Measurements from ENCODE around the gene VN1R2. TPM values are rescaled to one million over a fixed set of nuclear protein-coding genes. Genes with fewer than 3 reads are reported as not detected.
A peak's percentile ranks its signal among the peaks of the same experiment; 100 is the strongest.
"Not testable (repeated sequence)": the region's sequence is repeated elsewhere in the genome, so short reads cannot be mapped to it uniquely, and the experiment has no call there.

VN1R2 gene
- total RNA-seq, 1 donor from 2014 or later = not detected

DNA sequence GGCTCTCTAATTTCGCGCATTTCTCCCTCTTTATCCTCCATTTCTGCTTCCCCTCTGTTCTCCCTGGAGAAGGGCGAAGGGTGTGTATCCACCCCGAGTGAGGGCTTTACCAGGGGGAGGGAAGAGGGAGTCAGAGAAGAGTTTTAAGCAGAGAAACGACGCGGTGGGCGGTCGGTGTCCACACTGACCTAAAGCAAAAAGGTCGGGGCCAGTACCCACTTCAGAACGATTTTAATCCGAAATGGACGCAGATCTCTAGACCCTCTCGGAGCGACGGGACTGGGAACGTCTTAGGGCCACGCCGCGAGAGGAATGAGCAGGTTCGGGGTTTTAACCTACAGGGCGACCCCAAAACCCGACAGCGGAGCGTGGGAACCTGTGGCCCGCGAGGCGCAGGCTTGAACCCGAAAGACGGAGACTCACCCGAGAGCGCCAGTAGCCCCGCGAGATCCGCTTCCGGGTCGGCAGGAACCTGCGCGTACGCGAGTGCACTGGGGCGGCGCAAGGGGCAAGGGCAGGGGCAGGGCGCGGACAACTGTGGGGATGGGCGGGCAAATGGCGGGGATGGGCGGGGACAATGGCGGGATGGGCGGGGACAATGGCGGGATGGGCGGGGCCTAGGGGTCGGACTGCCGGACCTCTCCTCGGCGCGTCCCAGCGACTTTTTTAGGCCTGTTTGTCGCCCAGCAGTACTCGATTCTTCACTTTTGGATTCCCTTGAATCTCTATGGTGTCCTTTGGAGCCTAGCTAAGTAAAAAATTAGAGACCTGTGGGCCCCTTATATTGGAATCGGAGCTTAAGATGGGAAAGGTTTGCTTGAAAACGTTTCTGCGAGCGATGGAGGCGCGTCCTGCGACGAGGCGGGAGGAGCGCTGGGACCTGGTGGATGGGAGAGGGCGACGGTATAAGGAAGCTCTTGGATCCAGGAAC is 3.4 kb upstream of the VN1R2 start, which contains the start of gene ZNF677:
TSS of gene ZNF677 (minus strand) at position 463 of the 931 bp plus-strand sequence. CDS start 3,323 bp downstream, outside the sequence.
- Mint-ChIP-seq H3K4me1 (ENCODE audit: unreplicated experiment) (peaks cover 9% of the 10 kb centered on the region), H3K36me3 (peaks cover 42% of the 10 kb centered on the region), H3K27ac (peak within 1 kb of the TSS; percentile 94), H3K9me3 (peaks cover 17% of the 10 kb centered on the region), H3K4me3 (peak within 1 kb of the TSS; percentile 95), H3K27me3 (peaks cover 4% of the 10 kb centered on the region)
- DNase-seq (ENCODE audit: extremely low spot score, unreplicated experiment) = peak; percentile 94
- TF ChIP-seq, protein P1, sequence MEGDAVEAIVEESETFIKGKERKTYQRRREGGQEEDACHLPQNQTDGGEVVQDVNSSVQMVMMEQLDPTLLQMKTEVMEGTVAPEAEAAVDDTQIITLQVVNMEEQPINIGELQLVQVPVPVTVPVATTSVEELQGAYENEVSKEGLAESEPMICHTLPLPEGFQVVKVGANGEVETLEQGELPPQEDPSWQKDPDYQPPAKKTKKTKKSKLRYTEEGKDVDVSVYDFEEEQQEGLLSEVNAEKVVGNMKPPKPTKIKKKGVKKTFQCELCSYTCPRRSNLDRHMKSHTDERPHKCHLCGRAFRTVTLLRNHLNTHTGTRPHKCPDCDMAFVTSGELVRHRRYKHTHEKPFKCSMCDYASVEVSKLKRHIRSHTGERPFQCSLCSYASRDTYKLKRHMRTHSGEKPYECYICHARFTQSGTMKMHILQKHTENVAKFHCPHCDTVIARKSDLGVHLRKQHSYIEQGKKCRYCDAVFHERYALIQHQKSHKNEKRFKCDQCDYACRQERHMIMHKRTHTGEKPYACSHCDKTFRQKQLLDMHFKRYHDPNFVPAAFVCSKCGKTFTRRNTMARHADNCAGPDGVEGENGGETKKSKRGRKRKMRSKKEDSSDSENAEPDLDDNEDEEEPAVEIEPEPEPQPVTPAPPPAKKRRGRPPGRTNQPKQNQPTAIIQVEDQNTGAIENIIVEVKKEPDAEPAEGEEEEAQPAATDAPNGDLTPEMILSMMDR (conservative IDR thresholded peaks at IDR 0.05) = no peak

DNA sequence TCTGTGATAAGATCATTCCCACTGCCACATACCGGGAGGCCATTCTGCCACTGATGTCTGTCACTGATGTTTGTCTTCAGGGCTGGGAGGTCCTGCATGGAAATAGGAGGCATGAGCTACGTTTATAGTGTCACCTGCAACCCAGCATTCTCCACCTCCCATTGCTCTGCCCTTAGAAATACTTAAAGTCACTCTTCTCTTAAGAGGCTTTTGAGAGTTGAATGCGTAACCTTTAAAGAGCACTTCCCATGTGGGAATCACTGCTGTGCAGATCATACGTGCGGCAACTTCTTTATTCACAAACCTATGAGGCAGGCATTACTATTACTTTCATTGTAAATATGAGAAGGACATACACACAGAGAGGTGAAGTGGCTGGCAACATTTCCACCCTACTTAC is 9.5 kb downstream of the VN1R2 start, which contains the start of gene VN1R4:
TSS of gene VN1R4 (minus strand) at position 101 of the 400 bp plus-strand sequence. CDS start at position 43, 58 bp downstream.
- H3K9me3 Mint-ChIP-seq; DNase-seq (ENCODE audit: extremely low spot score, unreplicated experiment); H3K36me3 Mint-ChIP-seq; H3K27ac Mint-ChIP-seq; H3K4me1 Mint-ChIP-seq (ENCODE audit: unreplicated experiment); H3K4me3 Mint-ChIP-seq: not testable (repeated sequence)
- H3K27me3 Mint-ChIP-seq = peaks cover 23% of the 10 kb centered on the region

DNA sequence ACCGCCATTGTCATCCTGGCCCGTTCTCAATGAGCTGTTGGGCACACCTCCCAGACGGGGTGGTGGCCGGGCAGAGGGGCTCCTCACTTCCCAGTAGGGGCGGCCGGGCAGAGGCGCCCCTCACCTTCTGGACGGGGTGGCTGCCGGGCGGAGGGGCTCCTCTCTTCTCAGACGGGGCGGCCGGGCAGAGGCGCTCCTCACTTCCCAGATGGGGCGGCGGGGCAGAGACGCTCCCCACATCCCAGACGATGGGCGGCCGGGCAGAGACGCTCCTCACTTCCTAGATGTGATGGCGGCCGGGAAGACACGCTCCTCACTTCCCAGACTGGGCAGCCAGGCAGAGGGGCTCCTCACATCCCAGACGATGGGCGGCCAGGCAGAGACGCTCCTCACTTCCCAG is 11.8 kb downstream of the VN1R2 start:
- DNase-seq (ENCODE audit: extremely low spot score, unreplicated experiment); H3K27ac Mint-ChIP-seq; H3K36me3 Mint-ChIP-seq; H3K4me3 Mint-ChIP-seq; H3K9me3 Mint-ChIP-seq; H3K4me1 Mint-ChIP-seq (ENCODE audit: unreplicated experiment): not testable (repeated sequence)
- H3K27me3 Mint-ChIP-seq = peaks cover 27% of the 10 kb centered on the region

DNA sequence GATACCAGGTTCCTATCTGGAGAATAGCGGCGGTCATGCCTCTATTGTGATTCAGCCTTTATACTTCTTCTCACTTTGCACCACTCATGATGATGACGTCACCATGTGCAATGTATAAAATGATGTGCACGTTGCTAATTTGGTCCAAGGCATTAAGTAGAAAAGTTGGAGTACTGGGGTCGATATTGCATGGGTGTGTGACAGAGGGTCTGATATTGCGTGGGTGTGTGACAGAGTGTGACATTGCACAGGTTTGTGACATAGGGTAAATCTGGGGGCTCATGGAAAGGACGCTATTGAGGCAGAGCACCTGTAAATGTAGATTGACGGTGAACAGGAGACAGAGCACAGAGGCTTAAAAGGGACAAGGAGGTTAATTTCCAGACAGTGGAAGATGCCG is 14.0 kb downstream of the VN1R2 start:
- TF ChIP-seq, protein P1 (conservative IDR thresholded peaks at IDR 0.05) = no peak
- peaks cover 5% of the 10 kb centered on the region for H3K9me3 Mint-ChIP-seq
- H3K27me3 Mint-ChIP-seq = peaks cover 34% of the 10 kb centered on the region
- H3K36me3 Mint-ChIP-seq = no peaks in the 10 kb centered on the region
- no peaks in the 10 kb centered on the region for H3K4me1 Mint-ChIP-seq (ENCODE audit: unreplicated experiment)
- no peak overlapping the region for H3K4me3 Mint-ChIP-seq
- no peak overlapping the region for H3K27ac Mint-ChIP-seq
- DNase-seq (ENCODE audit: extremely low spot score, unreplicated experiment) = no peak

DNA sequence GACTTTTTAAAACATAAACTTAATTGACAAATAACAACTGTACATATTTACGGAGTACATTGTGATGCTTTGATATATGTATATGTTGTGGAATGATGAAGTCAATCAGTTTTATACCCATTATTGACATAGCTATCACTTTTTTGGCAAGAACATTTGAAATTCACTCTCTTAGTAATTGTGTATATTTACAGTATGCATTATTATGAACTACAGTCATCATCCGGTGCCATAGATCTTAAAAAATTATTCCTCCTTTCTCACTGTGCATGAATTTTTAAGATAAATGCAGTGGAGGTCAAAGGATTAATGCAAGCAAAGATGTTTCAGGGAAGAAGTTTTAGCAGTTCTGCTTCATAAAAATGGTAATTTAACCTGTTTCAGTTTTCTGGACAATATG is 17.4 kb downstream of the VN1R2 start:
- H3K4me1 Mint-ChIP-seq (ENCODE audit: unreplicated experiment) = no peaks in the 10 kb centered on the region
- H3K9me3 Mint-ChIP-seq = no peaks in the 10 kb centered on the region
- peaks cover 50% of the 10 kb centered on the region for H3K27me3 Mint-ChIP-seq
- no peaks in the 10 kb centered on the region for H3K36me3 Mint-ChIP-seq
- no peak overlapping the region for H3K27ac Mint-ChIP-seq
- TF ChIP-seq, protein P1 (conservative IDR thresholded peaks at IDR 0.05) = no peak
- no peak for DNase-seq (ENCODE audit: extremely low spot score, unreplicated experiment)
- no peak overlapping the region for H3K4me3 Mint-ChIP-seq

DNA sequence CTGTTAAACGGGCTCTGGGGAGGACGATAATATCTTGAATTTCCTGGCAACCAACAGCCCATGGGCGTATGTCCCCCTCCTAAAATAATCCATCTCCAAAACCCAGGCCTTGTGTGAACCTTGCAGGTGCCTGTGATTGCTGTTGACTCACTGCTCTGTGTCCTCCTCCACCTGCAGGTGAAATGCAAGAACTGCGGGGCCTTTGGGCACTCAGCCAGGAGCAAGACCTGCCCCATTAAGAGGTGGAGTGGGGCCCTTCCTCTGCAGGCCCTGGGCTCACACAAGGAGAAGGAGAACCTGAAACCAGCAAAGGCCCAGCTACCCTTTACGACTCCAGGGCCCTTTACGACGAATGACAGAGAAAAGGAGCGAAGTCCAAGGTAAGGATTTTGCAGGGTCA is 23.9 kb downstream of the VN1R2 start:
- H3K4me3 Mint-ChIP-seq, H3K36me3 Mint-ChIP-seq, H3K9me3 Mint-ChIP-seq: not testable (repeated sequence)

More for the DNA sequence above, 23.9 kb downstream of the VN1R2 start:
- H3K27me3 Mint-ChIP-seq = peaks cover 19% of the 10 kb centered on the region
- H3K27ac Mint-ChIP-seq; DNase-seq (ENCODE audit: extremely low spot score, unreplicated experiment); H3K4me1 Mint-ChIP-seq (ENCODE audit: unreplicated experiment): not testable (repeated sequence)
- TF ChIP-seq, protein P1 (conservative IDR thresholded peaks at IDR 0.05) = peak; percentile 27

Data from type B pancreatic cell (in vitro differentiated cells).